NCI-H1048 (cell line): ENCODE results near the gene LRRC18.

Experiments
- DNase-seq: peaks from one replicate; lab custom pipeline; 2025; lab: John Stamatoyannopoulos, UW

LRRC18 gene

DNA sequence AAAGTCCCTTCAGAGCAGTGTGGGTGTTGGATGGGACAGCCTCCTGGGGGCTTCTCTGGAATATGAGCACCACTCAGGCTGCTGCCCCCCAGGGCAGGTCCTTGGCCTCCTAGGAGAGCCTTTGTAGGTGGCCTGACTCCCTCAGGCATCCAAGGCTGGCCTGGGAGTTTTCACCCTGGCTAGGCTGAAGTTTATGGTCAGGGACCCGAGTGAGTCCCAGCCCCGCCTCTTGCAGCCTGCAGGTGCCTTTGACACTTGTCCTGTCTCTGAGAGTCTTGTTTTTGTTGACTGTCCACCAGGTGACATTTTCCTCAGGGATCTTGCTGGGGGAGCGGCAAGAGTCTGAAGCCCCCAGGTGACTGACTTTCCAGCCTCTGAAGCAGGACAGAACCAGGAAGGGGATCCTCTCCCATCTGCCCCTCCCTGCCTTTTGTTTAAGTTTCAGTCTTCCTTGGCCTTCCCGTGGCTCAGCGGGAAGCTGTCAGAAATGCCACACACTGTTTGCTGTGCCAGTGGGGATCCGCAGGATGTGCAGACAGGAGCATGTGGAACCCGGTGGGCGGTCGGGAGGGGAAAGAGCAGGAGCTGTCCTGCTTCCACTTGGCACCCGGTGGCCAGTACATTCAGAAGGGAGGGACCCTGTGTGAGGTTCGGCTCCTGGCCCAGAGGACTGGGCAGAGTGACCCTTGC, 59.5 kb downstream of the LRRC18 start:
- no peak for DNase-seq

DNA sequence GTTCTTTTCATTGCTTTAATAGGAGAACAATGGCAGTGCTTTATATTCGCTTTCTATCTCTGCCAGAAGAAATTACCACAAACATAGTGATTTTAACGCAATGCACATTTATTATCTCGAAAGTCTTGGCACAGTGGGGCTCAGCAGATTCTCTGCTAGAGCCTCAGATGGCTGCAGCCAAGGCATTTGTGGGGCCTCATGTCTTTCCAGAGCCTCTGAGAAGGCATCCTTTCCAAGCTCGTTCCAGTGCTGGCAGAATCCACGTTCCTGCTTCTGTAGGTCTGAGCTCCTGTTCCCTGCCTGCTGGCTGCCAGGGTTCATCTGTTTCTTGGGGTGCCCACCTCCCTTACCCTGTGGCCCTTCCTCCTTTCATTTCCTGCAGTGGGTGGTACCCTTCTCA, 60.2 kb downstream of the LRRC18 start:
- DNase-seq: no peak

DNA sequence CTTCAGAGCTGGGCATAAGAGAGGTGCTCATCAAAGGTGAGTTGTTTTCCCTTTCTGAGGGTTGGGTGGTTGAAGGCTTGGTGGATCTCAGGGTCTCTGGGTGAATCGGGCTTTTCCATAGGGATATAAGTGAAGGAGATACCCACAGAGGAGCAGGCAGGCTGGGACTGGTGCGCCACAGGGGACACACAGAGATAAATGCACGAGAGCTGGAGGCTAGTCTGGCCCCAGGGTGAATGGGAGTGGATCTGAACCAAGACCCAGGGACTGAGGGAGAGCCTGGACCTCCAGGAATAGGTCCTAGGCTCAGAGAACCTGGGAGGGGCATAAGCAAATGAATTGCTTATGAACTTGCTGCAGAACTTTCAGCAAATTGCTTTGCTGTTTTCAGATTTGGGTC, 61.5 kb downstream of the LRRC18 start:
- DNase-seq: no peak

GRCh38 chr10:48872234-48872633, 67.4 kb downstream of the LRRC18 start:
- DNase-seq: no peak
